Erythroblast (primary cell): ENCODE measurements around the gene MCRS1.

Experiments
- GATA1 ChIP-seq: IDR thresholded peaks from 2 replicates; pipeline ENCODE4 v1.6.1; 2011; ENCODE audit warnings: low read depth, mild to moderate bottlenecking, control low read depth, low read length, moderate library complexity
- POLR2A ChIP-seq: IDR thresholded peaks from 2 replicates; pipeline ENCODE4 v1.6.1; 2011; ENCODE audit warnings: mild to moderate bottlenecking, low read length

GRCh38 chr12:49527361-49528130 is 40.4 kb downstream of the MCRS1 start:
- TF ChIP-seq POLR2A (no peak), GATA1 (no peak)
